Psoas muscle (tissue), 8 donors: ENCODE data around the gene CD180. TPM values are rescaled to one million over a fixed set of nuclear protein-coding genes. Genes with fewer than 3 reads are reported as not detected.

Experiments
- ATAC-seq, 4 donors: fragments of 200-7000 bp; cut with Tn5 transposase; one replicate each; pipeline ENCODE4 v1.9.1; 2020; ENCODE audit warnings: moderate library complexity in 3 of 4, mild to moderate bottlenecking in 2 of 4
- DNase-seq, 2 donors: peaks; one replicate each; pipeline ENCODE4 v3.0.0-alpha.2; 2020
- H3K27ac ChIP-seq: fragments of 200-600 bp; one replicate; pipeline ENCODE4 v1.8.0; 2022
- H3K27me3 ChIP-seq, 3 donors: fragments of 200-600 bp in 1 of 3; one replicate each; pipeline versions ENCODE4 v1.6.1 to v1.8.0; 2013 to 2022; ENCODE audit warnings: low read length in 2 of 3, mild to moderate bottlenecking in 2 of 3, moderate library complexity in 1 of 3; ENCODE audit not compliant: insufficient read depth in 3 of 3
- H3K36me3 ChIP-seq, 2 donors: fragments of 200-600 bp in 1 of 2; one replicate each; pipeline versions ENCODE4 v1.6.1 to v1.8.0; 2013 to 2022; ENCODE audit warnings: low read depth in 1 of 2, mild to moderate bottlenecking in 1 of 2, moderate library complexity in 1 of 2; ENCODE audit not compliant: insufficient read depth in 1 of 2
- H3K4me1 ChIP-seq: fragments of 200-600 bp; one replicate; pipeline ENCODE4 v1.8.0; 2022
- H3K4me3 ChIP-seq: fragments of 200-600 bp; one replicate; pipeline ENCODE4 v1.8.0; 2022; ENCODE audit warnings: mild to moderate bottlenecking
- H3K9me3 ChIP-seq: fragments of 200-600 bp; one replicate; pipeline ENCODE4 v1.8.0; 2022
- WGBS, 3 donors: extraction: QIAGEN DNeasy Blood & Tissue Kit; methylation state at CpG; one replicate each; pipeline versions ENCODE4 v1.1.6 to v1.1.7; 2013; 5-methylcytosine and 5-hydroxymethylcytosine counted together
- intact Hi-C, 2 donors: fragments of 100-400 bp; cut with DNase I; formaldehyde crosslinking; loops; one replicate each; pipeline versions ENCODE4 v1.11.0 to v1.14.2; 2022
- polyA plus RNA-seq, 3 donors: library from polyadenylated mRNA; stranded (reverse); fragments of 200-250 nt; gene quantifications; one replicate each; pipeline ENCODE4 v1.2.3, GENCODE V29; 2013
- total RNA-seq, 4 donors: library from RNA; stranded (reverse); fragmentation: NEBNext Ultra II Directional in 2 of 4; extraction: Animal tissue kit (Norgen Biotek cat#: 25700) in 2 of 4; gene quantifications; one replicate each; pipeline versions ENCODE4 v1.2.1 to v1.2.4, GENCODE V29; 2021 to 2023
- TF ChIP-seq, protein P1 (sequence below): fragments of 200-600 bp; IDR thresholded peaks from one replicate; pipeline ENCODE4 v1.8.0; 2022; ENCODE audit warnings: antibody characterized with exemption
- donor health status: healthy with polysubstance abuse.
- donor health status: DM: no; HTN: no; CAD: no; lungs with moderate emphysema.
- donor health status: Bipolar disorder and iron deficiency.
- donor health status: healthy.
- donor health status: DM: yes; HTN: yes; CAD: no.
- donor health status: DM: no; HTN: no; CAD: no.
- donor health status: DM: no; HTN: no; CAD: no.
- donor health status: DM: yes; HTN: yes; CAD: no.

The CD180 gene
- total and polyA plus RNA-seq, 7 donors, result 0.06 to 0.74 (median 0.24) TPM

- Histone ChIP-seq H3K27me3 (no peaks in the 10 kb centered on the region), H3K36me3 (peaks cover 10 to 96% of the 10 kb centered on the region in 2 donors), H3K4me3 (no peak overlapping the region), H3K27ac (peak overlapping the region; percentile 74), H3K9me3 (no peaks in the 10 kb centered on the region), H3K4me1 (peaks cover 4% of the 10 kb centered on the region)
- intact Hi-C loops, result loop anchor here in 1 of 2 donors (5.0 kb wide), 1 partner anchor 146 kb away; no protein-coding TSS in a partner anchor
- DNase-seq (no peak), ATAC-seq (no peak)
- 77 to 85% (median 80%) methylated on average over 2 of the region's 2 CpGs for WGBS, 3 donors
- TF ChIP-seq, protein P1, sequence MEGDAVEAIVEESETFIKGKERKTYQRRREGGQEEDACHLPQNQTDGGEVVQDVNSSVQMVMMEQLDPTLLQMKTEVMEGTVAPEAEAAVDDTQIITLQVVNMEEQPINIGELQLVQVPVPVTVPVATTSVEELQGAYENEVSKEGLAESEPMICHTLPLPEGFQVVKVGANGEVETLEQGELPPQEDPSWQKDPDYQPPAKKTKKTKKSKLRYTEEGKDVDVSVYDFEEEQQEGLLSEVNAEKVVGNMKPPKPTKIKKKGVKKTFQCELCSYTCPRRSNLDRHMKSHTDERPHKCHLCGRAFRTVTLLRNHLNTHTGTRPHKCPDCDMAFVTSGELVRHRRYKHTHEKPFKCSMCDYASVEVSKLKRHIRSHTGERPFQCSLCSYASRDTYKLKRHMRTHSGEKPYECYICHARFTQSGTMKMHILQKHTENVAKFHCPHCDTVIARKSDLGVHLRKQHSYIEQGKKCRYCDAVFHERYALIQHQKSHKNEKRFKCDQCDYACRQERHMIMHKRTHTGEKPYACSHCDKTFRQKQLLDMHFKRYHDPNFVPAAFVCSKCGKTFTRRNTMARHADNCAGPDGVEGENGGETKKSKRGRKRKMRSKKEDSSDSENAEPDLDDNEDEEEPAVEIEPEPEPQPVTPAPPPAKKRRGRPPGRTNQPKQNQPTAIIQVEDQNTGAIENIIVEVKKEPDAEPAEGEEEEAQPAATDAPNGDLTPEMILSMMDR, result no peak
These were observed 43.3 kb downstream of the CD180 start for GRCh38 chr5:67153292-67153691.

GRCh38 chr5:67152400-67152799, 44.2 kb downstream of the CD180 start:
- DNase-seq, result no peak
- H3K4me3 ChIP-seq, result no peak overlapping the region
- WGBS, 3 donors, result 92 to 94% (median 93%) methylated on average over 6 of the region's 6 CpGs
- no peaks in the 10 kb centered on the region for H3K27me3 ChIP-seq
- ATAC-seq, result no peak
- TF ChIP-seq, protein P1, result no peak
- peaks cover 4% of the 10 kb centered on the region for H3K4me1 ChIP-seq
- intact Hi-C loops, result loop anchor here in 1 of 2 donors (5.0 kb wide), 1 partner anchor 145 kb away; no protein-coding TSS in a partner anchor
- H3K36me3 ChIP-seq, result peaks cover 10 to 97% of the 10 kb centered on the region in 2 donors
- H3K9me3 ChIP-seq, result no peaks in the 10 kb centered on the region
- no peak overlapping the region for H3K27ac ChIP-seq

- no peak for DNase-seq
- no peaks in the 10 kb centered on the region for H3K27me3 ChIP-seq
- H3K36me3 ChIP-seq, result peaks cover 10 to 98% of the 10 kb centered on the region in 2 donors
- TF ChIP-seq, protein P1, result no peak
- no peaks in the 10 kb centered on the region for H3K9me3 ChIP-seq
- intact Hi-C loops, result loop anchor here in 1 of 2 donors (5.0 kb wide), 1 partner anchor 143 kb away; no protein-coding TSS in a partner anchor
- 74 to 82% (median 78%) methylated on average over 1 of the region's 1 CpG for WGBS, 3 donors
- ATAC-seq, result no peak
- peak overlapping the region; percentile 15 for H3K4me3 ChIP-seq
- H3K4me1 ChIP-seq, result peaks cover 2% of the 10 kb centered on the region
- H3K27ac ChIP-seq, result no peak overlapping the region
These were observed 46.6 kb downstream of the CD180 start for GRCh38 chr5:67149951-67150523.

DNA sequence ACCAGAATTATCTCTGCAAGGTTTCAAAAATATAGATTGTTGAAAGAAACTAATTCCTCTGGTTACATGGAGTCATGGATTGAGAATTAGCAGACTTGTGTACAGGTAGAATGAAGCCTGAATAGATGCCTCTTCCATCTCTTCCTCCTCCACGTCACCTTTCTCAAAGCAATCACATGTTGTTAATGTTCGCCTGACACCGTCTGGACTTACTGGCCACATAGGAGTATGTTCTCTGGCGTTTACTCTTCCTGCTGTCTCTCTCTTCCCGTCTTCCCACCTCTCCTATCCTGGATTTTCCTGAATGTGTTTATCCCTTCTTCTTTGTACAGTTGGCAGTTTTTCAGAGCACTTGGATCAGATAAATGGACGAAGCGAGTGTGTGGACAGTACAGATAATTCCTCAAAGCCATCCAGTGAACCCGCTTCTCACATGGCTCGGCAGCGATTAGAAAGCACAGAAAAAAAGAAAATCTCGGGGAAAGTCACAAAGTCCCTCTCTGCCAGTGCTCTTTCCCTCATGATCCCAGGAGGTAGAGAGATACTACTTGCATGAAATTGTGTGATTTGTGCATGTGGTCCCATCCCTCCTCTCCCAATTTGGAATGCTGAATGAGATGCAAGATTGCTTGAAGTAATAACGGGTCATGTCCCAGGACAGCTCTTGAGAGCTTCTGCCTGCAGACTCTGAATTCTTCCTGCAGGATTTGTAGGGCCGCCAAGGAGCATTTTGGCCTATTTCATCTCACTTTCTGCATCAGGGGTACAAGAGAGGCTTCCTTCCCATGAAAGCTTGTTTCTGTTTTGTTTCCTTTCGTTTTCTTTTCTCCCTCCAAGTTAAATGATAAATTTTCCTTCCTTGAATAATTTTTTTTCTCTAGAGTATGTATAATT, 47.3 kb downstream of the CD180 start:
- Histone ChIP-seq H3K4me1 (no peaks in the 10 kb centered on the region), H3K36me3 (peaks cover 10 to 98% of the 10 kb centered on the region in 2 donors), H3K4me3 (peak overlapping the region; percentile 15), H3K27me3 (no peaks in the 10 kb centered on the region), H3K9me3 (no peaks in the 10 kb centered on the region), H3K27ac (no peak overlapping the region)
- TF ChIP-seq, protein P1, result no peak
- DNase-seq (no peak), ATAC-seq (no peak)
- WGBS, 3 donors, result 75 to 79% (median 79%) methylated on average over 14 of the region's 14 CpGs
- intact Hi-C loops, result no loop called here
